Stimulated activated naive CD4-positive, alpha-beta T cell (primary cell): ENCODE measurements around the gene FOXRED2.
"Not testable (repeated sequence)": the region's sequence is repeated elsewhere in the genome, so short reads cannot be mapped to it uniquely, and the experiment has no call there.

Source experiments
- DNase-seq, 6 experiments: peaks; one replicate each; lab custom pipeline; 2025; lab: John Stamatoyannopoulos, UW

The FOXRED2 gene

DNA sequence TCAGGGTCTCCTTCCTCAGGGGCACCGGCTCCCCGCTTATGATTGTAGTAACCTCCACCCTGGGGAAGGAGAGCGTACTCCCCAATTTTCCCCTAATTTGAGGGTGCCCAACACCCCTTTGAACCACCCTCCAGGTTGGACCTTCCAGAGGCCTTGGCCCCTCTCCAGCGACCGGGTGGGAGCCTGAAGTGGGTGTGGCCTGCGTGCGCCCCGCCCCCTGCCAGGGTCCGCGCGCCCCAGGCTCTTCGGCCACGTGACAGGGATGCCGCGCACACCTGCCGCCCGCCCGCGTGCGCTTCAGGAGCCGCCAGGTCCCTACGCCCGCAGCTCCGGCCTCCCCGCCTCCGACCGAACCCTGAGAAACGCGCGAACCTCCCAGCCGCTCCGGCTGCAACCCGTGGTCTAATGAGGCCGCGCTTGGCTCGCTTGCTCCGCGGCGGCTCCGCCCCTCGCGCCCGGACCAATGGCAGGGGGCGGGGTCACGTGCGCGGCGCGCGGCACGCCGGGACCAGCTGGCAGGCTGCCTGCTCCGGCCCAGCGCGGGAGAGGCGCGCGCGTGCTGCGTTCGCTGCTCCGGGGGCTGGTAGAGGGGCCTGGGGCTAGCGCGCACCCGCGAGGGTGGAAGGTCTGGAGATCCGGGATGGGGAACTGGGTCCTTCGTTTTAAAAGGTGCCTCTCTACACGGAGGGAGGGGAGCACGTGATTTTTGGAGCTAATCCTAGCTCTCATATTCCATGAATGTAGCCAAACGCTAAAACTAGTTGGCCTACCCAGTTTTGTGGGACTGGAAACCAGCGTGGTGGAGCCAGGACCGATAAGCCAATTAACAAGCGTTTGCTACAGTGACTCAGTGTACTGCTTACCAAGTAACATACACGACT lies at the start of gene FOXRED2:
TSS of gene FOXRED2 (minus strand) at position 404 of the 881 bp plus-strand sequence. CDS start 618 bp downstream, outside the sequence.
- DNase-seq = peak; percentile 79 to 90 (median 84)

DNA sequence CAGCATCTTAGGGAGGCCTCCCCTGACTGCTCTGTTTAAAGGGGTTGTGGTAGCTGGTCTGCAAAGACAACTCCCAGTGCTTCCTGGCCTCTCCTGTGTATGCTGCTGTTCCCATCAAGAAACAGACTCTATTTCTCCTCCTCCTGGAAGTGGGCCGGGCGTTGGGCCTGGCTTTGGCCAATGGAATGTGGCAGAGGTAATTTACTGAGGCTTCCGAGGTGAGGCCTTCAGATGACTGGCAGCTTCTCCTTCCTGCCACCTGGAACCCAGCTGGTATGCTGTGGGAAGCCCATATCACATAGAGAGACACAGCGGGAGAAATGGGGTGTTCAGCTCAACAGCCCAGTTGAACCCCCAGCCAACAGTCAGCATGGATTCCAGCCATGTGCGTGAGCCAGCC lies 47.3 kb upstream of the FOXRED2 start:
- no peak for DNase-seq

DNA sequence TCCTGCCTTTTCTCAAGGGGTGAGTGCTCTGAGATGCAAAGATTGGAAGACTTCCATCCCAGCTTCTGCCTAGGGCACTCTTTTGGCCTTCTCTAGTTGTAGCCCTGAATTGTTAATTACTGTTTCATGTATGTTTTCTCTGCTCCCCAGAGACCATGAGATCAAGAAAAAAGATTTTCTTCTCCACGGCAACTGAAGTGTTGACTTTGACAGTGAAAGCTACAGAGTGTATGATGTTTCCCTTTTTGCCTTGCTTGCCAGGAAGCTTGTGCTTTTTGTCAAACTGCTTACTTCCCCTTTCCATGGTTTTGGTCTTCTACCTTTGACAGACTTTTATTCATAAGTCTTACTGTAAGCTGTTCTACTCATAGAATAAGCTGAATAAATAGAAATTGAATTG lies 45.4 kb upstream of the FOXRED2 start:
- no peak for DNase-seq

DNA sequence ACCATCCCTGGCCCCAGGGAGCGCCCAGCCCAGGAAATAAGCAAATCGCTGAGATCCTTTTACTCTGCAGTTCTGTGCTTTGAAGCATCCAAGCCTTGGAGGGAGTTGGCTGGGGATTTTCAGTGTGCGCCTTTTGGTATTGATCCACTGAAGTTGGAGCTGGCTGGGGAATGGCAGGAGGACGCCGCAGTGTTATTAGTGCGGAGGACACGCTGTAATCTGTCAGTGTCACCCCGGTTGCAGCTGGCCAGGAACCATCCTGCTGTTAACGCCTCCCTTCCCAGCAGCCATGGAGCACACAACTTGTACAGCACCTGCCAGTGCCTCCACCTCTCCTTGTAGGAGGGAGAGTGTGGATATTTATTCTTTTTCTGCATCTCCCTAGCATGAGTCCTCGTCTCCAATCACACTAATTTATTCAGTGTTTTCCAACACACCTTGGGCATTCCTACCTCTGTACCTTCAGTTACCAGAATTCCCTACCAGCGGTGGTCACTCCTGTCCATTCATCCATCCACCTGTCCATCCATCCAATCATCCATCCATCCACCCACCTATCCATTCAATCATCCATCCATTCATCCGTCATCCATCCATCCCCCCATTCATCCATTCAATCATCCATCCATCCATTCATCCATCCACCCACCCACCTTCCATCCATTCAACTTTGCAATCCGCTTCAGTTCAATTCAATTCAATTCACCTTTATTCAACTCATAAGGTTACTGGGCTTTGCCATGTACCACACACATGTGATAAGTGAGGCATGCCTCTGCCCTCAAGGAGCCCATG lies 44.1 kb upstream of the FOXRED2 start:
- DNase-seq = no peak

DNA sequence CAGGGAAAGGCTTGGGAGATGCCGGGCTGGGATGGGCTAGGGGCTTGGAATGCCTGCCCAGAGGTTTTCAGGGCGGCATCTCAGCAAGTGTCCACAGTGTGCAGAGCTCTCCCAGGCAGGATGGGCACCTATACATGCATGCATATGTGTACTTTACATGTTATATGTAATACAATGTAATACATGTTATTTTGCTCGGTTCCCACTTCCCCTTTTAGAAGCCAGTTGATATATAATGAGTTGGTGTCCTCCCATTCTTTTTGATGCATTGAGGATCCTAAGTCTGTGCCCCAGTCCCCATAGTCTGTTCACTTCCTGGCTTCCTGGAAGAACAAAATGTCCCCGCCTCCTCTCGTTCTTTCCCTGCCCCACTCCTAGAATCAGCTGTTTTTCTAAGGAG lies 42.2 kb upstream of the FOXRED2 start:
- no peak for DNase-seq

DNA sequence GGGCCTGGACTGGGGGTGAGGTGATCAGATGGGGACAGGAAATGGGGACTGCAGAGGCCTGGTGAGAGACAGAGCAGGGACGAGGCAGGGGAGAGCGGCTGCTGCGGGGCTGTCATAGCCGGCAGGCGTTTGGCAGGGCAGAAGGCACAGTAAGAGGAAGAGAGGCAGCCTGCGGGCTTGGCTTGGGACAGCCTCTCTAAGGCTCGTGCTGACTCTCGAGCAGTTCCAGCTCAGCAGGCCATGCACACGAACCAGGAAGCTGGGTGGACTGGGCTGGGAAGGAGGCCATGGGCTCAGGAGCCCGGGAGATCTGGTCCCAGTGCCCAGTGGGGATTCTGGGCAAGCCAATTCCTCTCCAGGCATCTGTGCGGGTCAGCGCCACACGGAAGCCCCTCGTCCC lies 41.8 kb upstream of the FOXRED2 start:
- DNase-seq = no peak

DNA sequence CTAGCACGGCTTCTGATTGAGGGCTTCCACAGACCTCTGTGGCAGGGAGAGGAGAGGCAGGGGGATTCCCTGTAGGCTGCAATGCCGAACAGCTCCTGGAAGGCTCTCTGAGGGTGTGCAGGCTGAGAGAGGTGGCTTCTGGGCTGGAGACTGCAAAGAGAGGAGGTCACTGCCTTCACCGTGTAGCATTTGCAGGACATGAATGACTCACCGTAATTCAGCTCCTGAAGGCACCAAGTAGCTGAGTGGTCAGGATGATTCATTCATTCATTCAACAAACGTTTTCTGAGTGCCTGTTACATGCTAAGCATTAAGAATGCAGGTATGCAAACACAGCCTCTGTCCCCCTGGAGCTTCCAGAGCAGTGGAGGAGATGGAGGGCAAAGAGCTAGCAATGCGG lies 40.1 kb upstream of the FOXRED2 start:
- DNase-seq = no peak

DNA sequence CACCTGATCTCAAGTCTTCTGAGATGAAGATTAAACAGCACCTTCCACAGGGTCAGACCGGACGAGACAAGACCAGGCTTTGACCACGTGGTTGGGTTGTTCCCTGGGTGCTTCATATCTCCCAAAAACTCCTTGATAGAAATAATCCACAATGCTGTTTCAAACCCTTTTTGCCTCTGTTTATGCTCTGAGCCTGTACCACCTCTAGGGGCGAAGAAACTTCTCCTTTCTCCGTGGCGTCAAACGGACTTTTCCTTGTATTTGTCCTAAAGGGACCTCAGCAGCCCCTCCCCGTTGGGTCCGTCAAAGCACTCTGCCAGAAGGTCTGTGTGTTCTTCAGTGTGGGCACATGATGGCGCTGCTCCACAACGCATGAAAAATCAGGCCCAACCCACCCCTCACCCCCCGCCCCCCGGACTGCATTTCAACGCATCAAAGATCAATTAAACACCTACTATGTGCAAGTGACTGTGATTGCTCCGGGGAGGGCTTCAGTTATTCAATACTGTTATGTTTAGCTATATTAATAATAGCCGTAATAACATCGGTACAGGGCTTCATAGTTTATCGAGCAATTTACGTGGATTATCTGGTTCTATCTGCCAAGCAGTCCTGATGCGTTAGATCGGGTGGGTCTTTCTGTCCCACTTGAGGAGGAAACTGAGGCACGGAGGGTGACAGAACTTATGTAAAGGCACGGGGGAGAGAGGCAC lies 39.4 kb upstream of the FOXRED2 start:
- peak in 1 of 6 experiments; percentile 1 for DNase-seq

DNA sequence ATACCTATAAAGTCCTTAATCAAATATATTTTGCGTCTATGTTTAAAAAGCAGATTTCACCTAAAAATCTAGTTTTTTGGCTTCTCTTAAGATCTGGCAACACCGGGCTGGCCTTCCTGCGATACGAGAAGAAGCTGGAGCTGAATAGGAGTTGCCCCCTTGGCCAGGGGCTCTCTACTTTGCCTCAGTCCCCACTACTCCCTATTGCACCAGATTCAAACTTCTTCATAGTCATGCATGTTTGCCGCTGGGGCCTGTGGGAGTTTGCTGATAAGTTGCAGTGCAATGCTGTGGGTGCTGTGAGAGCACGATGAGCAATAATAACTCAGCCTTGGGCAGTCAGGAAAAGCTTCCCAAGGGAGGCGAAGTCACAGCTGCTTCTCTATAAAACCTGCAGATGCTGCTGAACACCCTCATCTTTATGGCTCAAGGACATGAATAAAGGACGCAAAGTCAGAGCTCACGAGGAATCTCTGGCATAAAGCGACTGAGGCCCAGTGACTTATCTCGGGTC lies 37.3 kb upstream of the FOXRED2 start:
- no peak for DNase-seq

DNA sequence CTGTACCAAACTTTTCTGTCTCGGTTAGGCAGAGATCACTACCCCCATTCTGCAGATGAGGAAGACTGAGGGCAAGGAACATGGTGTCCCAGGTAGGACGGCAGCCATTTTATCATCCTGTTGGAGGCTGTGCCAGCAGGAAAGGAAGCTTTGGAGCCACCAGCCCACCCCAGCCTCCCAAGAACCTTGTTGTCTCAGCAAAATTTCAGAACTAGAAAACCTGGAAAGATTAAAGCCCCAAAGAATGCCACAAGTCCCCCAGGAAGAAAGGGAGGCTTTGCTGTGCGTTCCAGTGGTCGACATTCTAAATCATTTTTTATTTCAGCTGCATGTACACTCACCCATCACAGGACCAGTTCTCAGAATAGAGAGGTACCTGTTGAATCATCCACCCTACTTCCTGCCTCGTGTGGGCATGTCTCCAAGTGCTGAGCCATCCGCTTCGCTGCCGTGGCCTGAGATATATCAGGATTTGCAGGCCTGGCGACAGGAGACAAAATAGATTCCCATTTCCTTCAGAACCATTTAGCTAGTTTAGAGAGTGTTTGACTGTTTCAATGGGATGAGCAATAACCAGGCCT lies 35.1 kb upstream of the FOXRED2 start:
- DNase-seq = no peak

DNA sequence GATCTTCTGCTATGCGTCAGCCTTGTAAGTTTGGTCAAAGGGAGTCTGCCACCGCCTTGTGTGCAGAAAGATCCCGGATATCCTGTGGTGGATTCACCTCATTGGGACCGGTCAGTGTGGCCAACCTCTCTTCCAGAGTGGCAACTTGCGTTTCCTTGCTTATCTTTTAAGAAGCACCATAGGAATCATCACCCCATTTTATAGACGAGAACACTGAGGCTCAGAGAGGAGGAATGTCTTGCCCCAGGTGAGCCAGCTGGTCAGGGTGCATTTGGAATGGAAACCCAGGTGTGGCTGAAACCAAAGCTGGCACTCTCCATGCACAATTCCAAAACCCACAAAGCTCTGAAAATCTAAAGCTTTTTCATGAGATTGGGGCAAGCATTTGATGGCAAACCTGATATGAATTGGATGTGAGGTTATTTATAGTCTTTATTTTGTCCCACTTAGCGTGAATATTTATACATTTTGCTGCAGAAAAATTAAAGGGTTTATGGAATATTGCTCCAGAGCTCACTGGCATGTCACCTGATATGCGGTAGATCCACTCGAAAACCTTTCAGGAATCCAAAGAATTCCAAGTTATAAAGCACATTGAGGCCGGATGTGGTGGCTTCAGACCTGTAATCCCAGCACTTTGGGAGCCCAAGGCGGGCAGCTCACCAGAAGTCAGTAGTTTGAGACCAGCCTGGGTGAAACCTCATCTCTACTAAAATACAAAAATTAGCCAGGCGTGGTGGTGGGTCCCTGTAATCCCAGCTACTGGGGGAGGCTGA lies 34.2 kb upstream of the FOXRED2 start:
- DNase-seq = no peak

DNA sequence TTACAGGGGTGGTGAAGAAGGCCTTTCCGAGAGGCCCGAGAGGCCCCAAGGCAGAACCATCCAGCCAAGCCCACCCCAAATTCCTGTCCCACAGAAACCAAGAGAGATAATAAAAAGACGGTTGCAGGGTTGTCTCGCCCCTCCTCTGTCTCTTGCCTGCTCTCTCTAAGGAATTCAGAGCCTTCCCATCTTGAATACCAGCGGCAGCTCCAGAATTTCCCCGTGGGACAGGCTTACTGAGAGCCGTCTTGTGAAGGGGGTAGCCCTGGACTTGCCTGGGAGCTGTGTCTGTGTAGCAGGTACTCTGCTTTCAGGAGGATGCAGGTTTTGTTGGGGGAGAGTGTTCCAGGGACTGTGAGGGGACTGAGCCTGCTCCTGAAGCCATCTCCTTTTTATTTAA lies 31.7 kb upstream of the FOXRED2 start:
- DNase-seq = no peak

DNA sequence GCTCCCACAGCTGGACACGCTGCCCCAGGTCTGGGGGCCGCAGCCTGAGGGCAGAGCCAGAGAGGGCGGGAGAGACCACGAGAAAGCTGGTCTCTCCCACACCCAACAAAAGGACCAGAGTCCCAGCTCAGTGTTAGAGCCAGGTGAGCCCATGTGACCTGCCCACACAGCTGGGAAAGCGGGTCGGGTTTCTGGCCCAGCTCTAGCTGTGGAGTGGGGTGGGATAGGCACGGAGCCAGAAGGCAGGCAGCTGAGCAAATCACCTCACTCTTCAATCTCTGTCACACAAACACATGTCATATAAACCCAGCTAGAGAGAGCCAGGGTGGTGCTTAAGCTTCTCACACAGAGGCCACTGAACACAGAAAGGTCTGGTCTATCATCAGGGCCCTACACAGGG lies 29.9 kb upstream of the FOXRED2 start:
- no peak for DNase-seq

DNA sequence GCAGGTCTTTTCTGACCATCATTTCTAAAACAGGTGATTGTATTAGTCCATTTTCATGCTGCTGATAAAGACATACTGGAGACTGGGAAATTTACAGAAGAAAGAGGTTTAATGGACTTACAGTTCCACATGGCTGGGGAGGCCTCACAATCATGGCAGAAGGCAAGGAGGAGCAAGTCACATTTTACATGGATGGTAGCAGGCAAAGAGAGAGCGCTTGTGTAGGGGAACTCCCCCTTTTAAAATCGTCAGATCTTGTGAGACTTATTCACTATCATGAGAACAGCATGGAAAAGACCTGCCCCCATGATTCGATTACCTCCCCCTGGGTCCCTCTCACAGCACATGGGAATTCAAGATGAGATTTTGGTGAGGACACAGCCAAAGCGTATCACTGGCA lies 26.5 kb upstream of the FOXRED2 start:
- not testable (repeated sequence) for DNase-seq

DNA sequence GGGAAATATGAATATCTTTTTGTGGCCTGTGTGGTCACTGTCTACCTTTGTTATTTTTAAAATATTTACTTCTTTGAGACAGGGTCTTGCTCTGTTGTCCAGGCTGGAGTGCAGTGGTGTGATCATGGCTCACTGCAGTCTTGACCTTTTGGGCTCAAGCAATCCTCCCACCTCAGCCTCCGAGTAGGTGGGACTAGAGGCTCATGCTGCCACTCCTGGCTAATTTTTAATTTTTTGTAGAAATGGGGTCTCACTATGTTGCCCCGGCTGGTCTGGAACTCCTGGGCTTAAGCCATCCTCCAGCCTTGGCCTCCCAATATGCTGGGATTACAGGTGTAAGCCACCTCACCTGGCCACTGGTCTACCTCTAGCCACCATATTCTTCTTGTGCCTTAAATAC lies 25.6 kb upstream of the FOXRED2 start:
- no peak for DNase-seq

DNA sequence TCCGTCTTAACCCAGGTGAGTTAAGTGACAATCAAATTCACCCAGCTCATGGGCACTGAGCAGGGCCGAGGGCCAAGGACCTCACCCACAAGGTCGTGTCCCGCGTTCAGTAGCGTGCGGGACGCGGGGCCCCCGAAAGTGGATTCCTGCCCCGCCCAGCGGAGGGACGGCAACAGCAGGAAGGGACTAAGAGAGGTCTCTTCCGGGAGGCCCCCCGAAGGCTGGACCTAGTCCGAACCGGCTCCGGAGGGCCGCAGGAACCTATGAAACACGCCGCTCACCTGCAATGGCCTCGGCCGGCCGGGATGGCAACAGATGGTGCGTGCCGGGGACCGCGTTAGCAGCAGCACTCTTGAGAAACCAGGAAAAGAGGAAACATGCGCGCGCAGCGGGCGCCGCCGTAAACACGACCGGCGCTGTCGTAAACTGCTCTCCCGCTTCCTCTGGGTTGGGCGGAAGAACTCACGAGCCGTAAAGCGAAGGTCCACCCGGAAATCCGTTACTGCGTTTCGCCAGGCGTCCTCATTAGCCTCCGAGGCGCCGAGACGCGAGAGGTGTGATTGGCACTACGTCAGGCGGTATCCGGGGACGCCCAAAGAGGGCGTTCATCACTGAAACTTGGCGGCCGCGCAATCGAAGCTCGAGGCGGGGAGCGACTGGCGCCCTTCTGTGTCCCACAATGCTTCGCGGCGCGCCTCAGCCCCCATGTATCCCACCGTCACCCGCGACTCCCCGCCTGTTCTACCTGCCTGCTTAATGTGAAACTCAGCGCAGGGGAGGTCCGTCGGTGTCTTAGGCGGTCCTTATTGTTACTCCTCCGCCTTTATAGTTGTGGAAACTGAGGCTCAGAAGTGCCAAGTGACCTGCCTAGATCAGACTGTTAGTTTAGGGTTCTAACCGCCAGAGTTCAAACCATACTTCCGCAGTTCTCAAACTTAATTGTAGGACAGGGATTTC lies 22.2 kb upstream of the FOXRED2 start, which contains the start of gene EIF3D:
TSS of gene EIF3D (minus strand) at position 372 of the 957 bp plus-strand sequence. CDS start 3,045 bp downstream, outside the sequence.
- DNase-seq = peak; percentile 97 to 99 (median 99)

DNA sequence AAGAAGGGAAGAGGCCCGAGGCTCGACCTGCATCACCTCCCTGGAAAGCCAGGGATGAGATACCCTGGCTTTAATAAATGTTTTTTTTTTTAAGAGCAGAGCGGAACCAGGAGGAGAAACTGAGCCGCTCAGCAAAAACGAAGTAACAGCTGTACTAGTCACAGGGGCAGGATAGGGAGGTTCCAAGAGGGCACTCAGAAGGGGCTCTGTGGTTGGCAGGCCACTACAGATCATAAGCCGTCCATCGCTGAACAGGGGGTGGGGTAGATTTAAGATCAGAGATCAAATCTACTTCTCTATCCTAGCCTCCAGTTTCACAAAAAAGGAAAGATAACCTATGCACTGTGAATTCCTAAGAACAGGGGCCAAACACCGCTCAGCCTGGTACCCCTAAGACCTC lies 21.5 kb upstream of the FOXRED2 start:
- peak in 2 of 6 experiments; percentile 29 to 60 for DNase-seq

DNA sequence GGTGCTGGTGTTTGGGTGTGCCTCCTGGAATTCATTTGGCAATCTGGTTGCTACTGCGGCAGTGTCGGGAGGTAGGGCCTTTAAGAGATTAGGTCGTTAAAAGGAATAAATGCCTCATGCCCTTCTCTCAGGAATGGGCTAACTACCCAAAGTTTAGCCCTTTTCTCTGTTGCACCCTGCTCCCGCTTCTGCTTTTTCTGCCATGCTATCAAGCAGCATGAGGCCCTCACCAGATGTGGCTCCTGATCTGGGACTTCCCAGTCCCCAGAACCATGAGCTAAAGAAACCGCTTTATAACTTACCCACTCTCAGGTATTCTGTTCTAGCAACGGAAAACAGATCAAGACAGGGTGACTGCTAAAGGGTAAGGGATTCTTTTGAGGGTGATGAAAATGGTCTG lies 15.8 kb upstream of the FOXRED2 start:
- DNase-seq = no peak

DNA sequence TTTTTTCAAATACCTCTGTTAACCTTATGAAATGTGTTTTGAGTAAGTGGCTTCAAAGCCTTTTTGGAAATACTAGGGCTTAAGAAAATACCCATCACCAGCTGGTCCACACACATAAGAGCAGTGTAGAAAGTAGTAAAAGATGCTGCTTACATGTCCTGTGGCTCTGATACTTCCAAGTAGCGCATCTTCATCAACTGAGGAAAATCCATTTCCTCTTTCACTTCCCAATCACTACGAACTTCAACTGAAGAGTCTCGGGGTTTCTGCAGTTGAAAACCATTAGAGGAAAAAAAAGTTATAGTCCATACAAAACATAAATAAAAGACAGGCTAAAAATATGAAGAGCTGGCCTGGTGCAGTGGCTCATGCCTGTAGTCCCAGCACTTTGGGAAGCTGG lies 13.6 kb upstream of the FOXRED2 start:
- DNase-seq = no peak

DNA sequence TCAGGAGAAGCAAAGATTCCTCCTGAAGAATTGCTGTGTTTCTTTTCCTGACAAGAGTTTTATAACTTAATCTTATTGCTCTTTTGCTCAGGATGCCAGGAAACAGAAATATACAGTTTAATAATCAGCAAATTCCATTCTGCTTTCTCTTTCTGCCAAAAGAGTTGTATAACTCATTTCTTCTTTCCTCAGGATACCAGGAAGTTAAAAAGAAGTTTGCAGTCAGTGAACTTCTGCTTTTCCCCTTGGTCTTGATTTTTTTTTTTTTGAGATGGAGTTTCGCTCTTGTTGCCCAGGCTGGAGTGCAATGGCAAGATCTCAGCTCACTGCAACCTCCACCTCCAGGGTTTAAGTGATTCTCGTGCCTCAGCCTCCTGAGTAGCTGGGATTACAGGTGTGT lies 13.1 kb upstream of the FOXRED2 start:
- DNase-seq = not testable (repeated sequence)
